ENCODE data around the gene ETV6. TPM values are rescaled to one million over a fixed set of nuclear protein-coding genes. Genes with fewer than 3 reads are reported as not detected.

Gene ETV6
- total RNA-seq, 1 experiment from 2014 or later = 19.3 TPM

DNA sequence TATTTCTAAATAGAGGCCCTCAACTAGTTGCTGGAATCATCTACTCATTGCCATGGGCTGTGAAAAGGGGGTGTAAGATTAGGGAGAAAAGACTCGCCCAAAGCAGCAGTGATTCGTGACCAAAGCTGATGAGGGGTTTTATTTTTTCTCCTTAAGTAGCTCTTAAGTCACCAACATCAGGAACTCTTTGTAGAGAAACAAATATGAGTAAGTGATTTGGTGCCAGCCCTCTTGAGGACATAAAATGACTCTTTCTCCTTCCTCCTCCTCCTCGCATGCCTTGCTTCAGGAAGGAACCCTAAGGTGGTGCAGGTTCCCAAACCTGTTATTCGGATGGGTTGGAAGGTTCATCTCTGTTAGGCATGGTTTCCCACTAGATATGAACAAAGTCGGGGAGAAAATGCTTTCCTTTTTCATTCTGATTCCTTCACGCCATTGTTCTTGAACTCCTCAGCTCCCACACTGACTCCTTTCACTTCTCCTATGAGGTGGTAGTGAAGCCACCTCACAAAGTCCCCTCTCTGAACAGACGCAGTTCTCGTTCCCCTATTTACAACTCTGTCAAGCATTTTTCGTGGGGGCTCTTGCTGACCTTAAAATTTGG, 113.4 kb downstream of the ETV6 start:
- ChIA-PET CTCF (interaction anchor here (0.6 to 2.0 kb wide), 6 partner anchors 9 to 566 kb away, joined by 3 to 5 read pairs (median 3); no protein-coding TSS in a partner anchor), POLR2A (no interaction called here)
- H3K9me3 Mint-ChIP-seq (ENCODE audit: unreplicated experiment) = no peaks in the 10 kb centered on the region
- DNase-seq (ENCODE audit: unreplicated experiment) = no peak
- intact Hi-C loops (cut with micrococcal nuclease) = no loop called here
- no peaks in the 10 kb centered on the region for H3K4me1 Mint-ChIP-seq (ENCODE audit: insufficient read depth, unreplicated experiment)
- BruUV-seq (replicated peaks) = no TSS peak
- TF ChIP-seq CTCF (IDR thresholded peaks at IDR 0.05; ENCODE audit: unreplicated experiment) = no peak
- no peaks in the 10 kb centered on the region for H3K36me3 Mint-ChIP-seq (ENCODE audit: insufficient read depth, unreplicated experiment)
- no peak overlapping the region for H3K27ac Mint-ChIP-seq (ENCODE audit: low read depth, unreplicated experiment)
- H3K4me3 Mint-ChIP-seq (ENCODE audit: unreplicated experiment) = no peak overlapping the region
- H3K27me3 Mint-ChIP-seq (ENCODE audit: insufficient read depth, unreplicated experiment) = no peaks in the 10 kb centered on the region

DNA sequence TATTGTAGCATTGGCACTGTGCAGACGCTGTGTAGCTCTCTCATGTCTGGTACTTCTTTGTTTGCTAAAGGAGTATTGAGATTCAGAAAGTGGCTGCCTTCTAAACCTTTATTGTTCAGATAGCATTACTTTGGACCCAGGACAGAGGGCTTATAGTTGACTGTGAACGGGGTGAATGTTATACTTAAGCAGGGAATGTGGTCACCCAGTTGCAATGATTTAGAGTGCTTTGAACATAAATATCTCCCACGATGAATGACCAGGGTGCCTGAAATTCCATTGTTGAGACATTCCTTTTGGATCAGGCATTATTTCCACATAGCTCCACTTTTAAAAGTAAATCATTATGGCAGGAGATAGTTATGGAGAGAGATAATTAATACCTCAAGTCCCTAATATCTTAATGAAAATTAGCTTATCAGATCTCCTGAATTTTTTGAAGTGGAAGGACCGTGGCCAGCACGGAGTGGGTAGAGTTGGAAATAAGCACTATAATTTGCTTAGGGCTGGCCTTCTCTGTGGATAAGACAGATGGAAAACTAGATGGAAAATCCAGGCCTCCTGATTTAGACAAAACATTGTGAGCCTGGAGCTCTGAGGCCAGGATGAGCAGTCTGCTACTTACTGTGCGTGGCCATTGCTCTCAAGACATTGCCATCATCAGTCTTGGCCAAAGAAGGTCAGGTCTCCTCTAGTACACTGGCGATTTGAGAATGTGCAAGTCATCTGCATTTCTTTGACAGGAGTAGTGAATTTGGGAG, 114.5 kb downstream of the ETV6 start:
- intact Hi-C loops (cut with micrococcal nuclease) = no loop called here
- Mint-ChIP-seq H3K36me3 (ENCODE audit: insufficient read depth, unreplicated experiment) (no peaks in the 10 kb centered on the region), H3K27me3 (ENCODE audit: insufficient read depth, unreplicated experiment) (no peaks in the 10 kb centered on the region), H3K4me1 (ENCODE audit: insufficient read depth, unreplicated experiment) (no peaks in the 10 kb centered on the region), H3K27ac (ENCODE audit: low read depth, unreplicated experiment) (no peak overlapping the region), H3K4me3 (ENCODE audit: unreplicated experiment) (no peak overlapping the region), H3K9me3 (ENCODE audit: unreplicated experiment) (no peaks in the 10 kb centered on the region)
- ChIA-PET POLR2A (interaction anchor here (0.6 kb wide), 1 partner anchor 135 kb away, joined by 3 read pairs; no protein-coding TSS in a partner anchor), CTCF (interaction anchor here (0.6 to 1.0 kb wide), 3 partner anchors 10 to 564 kb away, joined by 3 read pairs; no protein-coding TSS in a partner anchor)
- TF ChIP-seq CTCF (IDR thresholded peaks at IDR 0.05; ENCODE audit: unreplicated experiment) = no peak
- BruUV-seq (replicated peaks) = no TSS peak
- no peak for DNase-seq (ENCODE audit: unreplicated experiment)

DNA sequence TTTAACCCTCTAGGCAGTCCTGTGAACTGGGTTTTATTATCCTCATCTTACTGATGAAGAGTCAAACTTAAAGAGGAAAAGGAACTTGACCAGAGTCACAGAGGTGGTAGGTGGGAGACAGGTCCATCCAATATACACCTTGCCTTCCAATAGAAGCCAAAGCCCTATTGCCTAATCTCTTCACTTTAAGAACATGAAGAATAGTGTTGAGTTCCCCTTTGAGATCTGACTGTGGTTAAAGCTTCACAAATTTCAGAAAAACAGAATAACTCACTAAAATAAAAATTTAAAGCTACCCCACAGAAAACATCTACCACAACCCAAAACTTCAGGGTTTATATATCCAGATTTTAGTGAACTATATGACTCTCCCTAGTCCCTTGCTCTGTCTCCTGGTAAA, 115.4 kb downstream of the ETV6 start:
- Mint-ChIP-seq H3K9me3 (ENCODE audit: unreplicated experiment) (no peaks in the 10 kb centered on the region), H3K36me3 (ENCODE audit: insufficient read depth, unreplicated experiment) (peaks cover 5% of the 10 kb centered on the region), H3K4me1 (ENCODE audit: insufficient read depth, unreplicated experiment) (no peaks in the 10 kb centered on the region), H3K4me3 (ENCODE audit: unreplicated experiment) (no peak overlapping the region), H3K27me3 (ENCODE audit: insufficient read depth, unreplicated experiment) (no peaks in the 10 kb centered on the region), H3K27ac (ENCODE audit: low read depth, unreplicated experiment) (no peak overlapping the region)
- TF ChIP-seq CTCF (IDR thresholded peaks at IDR 0.05; ENCODE audit: unreplicated experiment) = no peak
- intact Hi-C loops (cut with micrococcal nuclease) = no loop called here
- ChIA-PET CTCF (no interaction called here), POLR2A (no interaction called here)
- BruUV-seq (replicated peaks) = no TSS peak
- DNase-seq (ENCODE audit: unreplicated experiment) = no peak

- no peak overlapping the region for H3K4me3 Mint-ChIP-seq (ENCODE audit: unreplicated experiment)
- no peak for DNase-seq (ENCODE audit: unreplicated experiment)
- BruUV-seq (replicated peaks) = no TSS peak
- POLR2A ChIA-PET = no interaction called here
- no peaks in the 10 kb centered on the region for H3K9me3 Mint-ChIP-seq (ENCODE audit: unreplicated experiment)
- no peaks in the 10 kb centered on the region for H3K4me1 Mint-ChIP-seq (ENCODE audit: insufficient read depth, unreplicated experiment)
- intact Hi-C loops (cut with micrococcal nuclease) = no loop called here
- CTCF ChIA-PET = no interaction called here
- no peak overlapping the region for H3K27ac Mint-ChIP-seq (ENCODE audit: low read depth, unreplicated experiment)
- no peaks in the 10 kb centered on the region for H3K27me3 Mint-ChIP-seq (ENCODE audit: insufficient read depth, unreplicated experiment)
- peaks cover 5% of the 10 kb centered on the region for H3K36me3 Mint-ChIP-seq (ENCODE audit: insufficient read depth, unreplicated experiment)
- no peak for TF ChIP-seq CTCF (IDR thresholded peaks at IDR 0.05; ENCODE audit: unreplicated experiment)
These were observed 115.9 kb downstream of the ETV6 start for GRCh38 chr12:11765421-11765816.

All from MCF 10A (cell line).